T-helper 17 cell (primary cell): Measurements from ENCODE around the gene PFN1. TPM values are rescaled to one million over a fixed set of nuclear protein-coding genes. Genes with fewer than 3 reads are reported as not detected.

Experiments
- ATAC-seq: fragments of 150-1000 bp; cut with Tn5 transposase; 2 replicates; pipeline ENCODE4 v1.10.0; 2021; ENCODE audit warnings: mild to moderate bottlenecking, moderate library complexity
- DNase-seq, 3 donors: peaks; one replicate each; pipeline versions ENCODE4 v3.0.0 to v3.0.0-alpha.2; 2020 to 2021
- H3K9me3 ChIP-seq: one replicate; pipeline ENCODE4 v1.7.0; 2013; ENCODE audit warnings: low read length, mild to moderate bottlenecking; ENCODE audit not compliant: control insufficient read depth, poor library complexity, severe bottlenecking
- H3K27ac Mint-ChIP-seq: one replicate; pipeline ENCODE4 v1.8.0; 2022; ENCODE audit warnings: mild to moderate bottlenecking, moderate library complexity, mixed read lengths
- H3K27me3 Mint-ChIP-seq: one replicate; pipeline ENCODE4 v1.8.0; 2022; ENCODE audit warnings: mixed read lengths
- H3K36me3 Mint-ChIP-seq: one replicate; pipeline ENCODE4 v1.8.0; 2022; ENCODE audit warnings: low read depth, mixed read lengths
- H3K4me1 Mint-ChIP-seq: one replicate; pipeline ENCODE4 v1.8.0; 2022; ENCODE audit warnings: mild to moderate bottlenecking, mixed read lengths
- H3K4me3 Mint-ChIP-seq: one replicate; pipeline ENCODE4 v1.8.0; 2022; ENCODE audit warnings: mild to moderate bottlenecking, moderate library complexity, mixed read lengths
- total RNA-seq, 4 donors: library from RNA in 2 of 4; stranded (reverse) in 2 of 4; gene quantifications; one replicate each; pipeline ENCODE4 v1.2.3 and lab custom pipeline; 2022 to 2026

PFN1 gene
- total RNA-seq, 2 donors from 2014 or later, result 686 to 710 TPM

DNA sequence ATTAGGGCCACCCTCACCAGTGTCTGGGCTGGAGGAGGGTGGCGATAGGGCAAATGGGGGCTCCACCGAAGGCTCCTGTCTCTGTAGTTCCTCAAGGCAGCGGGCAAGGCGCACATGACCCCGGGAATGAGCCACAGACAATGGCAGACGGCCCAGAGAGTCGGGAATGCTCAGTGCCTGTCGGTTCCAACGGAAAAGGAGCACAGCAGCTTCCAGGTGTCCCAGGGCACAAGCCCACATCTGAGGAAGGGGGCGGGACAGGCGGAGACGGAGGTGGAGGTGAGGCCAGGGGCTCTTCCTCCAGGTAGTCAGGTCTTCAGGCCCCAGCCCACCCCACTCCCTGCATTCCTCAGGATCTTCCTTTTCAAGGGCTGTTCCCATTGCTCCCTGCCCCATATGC lies 24.4 kb upstream of the PFN1 start:
- H3K27ac Mint-ChIP-seq, result no peak overlapping the region

DNA sequence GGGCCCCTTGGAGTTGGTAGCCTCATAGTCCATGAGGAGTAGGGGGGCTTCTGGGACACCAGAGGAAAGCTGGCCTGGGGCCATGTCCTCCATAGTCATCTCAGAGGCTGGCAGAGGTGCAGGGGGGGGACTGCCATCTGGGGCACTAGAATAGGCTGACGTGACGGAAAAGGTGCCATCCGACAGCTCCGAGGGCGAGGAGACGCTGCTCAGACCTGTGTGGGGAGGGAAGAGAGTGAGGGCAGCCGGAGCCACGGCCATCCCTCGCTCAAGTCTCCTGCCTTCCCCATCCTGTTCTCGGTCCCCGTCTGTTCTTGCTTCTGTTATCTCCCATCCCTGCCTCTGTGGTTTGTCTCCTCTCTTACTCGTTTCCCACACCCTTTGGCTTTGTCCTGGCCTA lies 24.0 kb upstream of the PFN1 start:
- H3K27me3 Mint-ChIP-seq, result no peaks in the 10 kb centered on the region
- no peak overlapping the region for H3K27ac Mint-ChIP-seq
- H3K4me1 Mint-ChIP-seq, result peaks cover 18% of the 10 kb centered on the region
- H3K4me3 Mint-ChIP-seq, result no peak overlapping the region
- peaks cover 14% of the 10 kb centered on the region for H3K36me3 Mint-ChIP-seq
- H3K9me3 ChIP-seq, result no peaks in the 10 kb centered on the region
- DNase-seq (no peak), ATAC-seq (no peak)

More for the DNA sequence above, 24.4 kb upstream of the PFN1 start:
- no peak for DNase-seq
- no peak for ATAC-seq
- H3K27me3 Mint-ChIP-seq, result no peaks in the 10 kb centered on the region
- H3K4me3 Mint-ChIP-seq, result no peak overlapping the region
- no peaks in the 10 kb centered on the region for H3K9me3 ChIP-seq
- H3K4me1 Mint-ChIP-seq, result peaks cover 18% of the 10 kb centered on the region
- H3K36me3 Mint-ChIP-seq, result peaks cover 14% of the 10 kb centered on the region

DNA sequence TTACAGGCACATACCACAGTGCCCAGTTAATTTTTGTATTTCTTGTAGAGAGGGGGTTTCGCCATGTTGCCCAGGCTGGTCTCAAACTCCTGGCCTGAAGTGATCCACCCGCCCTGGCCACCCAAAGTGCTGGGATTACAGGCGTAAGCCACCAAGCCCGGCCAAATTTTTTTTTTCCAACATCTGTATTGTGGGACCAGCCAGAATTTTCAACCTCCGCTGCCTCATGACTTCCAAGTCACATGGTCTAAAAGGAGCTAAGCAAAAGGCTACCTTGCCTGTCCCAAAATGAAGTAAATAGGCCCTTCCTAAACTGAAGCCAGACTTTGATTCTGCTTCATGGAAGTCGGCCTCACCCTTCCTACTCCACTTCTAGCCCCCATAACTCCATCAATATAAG lies 23.5 kb upstream of the PFN1 start:
- no peak overlapping the region for H3K27ac Mint-ChIP-seq
- H3K27me3 Mint-ChIP-seq, result no peaks in the 10 kb centered on the region
- DNase-seq, result no peak
- no peak overlapping the region for H3K4me3 Mint-ChIP-seq
- ATAC-seq, result no peak
- H3K4me1 Mint-ChIP-seq, result peaks cover 18% of the 10 kb centered on the region
- H3K36me3 Mint-ChIP-seq, result peaks cover 14% of the 10 kb centered on the region
- no peaks in the 10 kb centered on the region for H3K9me3 ChIP-seq

DNA sequence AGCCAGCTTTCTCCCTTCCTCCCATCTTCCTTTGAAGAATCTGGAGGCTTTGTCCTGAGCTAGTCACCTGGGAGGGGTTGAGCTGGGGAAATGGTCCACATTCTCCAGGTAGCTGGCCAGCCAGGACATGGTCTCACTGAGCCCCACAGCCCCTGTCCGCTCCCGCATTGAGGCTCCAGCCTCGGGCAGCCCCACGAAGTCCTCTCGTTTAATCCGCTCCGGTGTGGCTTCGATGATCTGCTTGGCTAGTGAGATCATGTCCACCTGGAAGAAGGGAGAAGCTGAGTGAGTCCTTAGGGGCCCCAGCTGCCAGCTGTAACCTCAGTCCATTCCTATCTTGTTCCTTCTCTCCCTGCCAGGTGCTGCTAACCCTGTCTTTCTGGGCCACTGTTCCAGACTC lies 21.9 kb upstream of the PFN1 start:
- ATAC-seq, result no peak
- Mint-ChIP-seq H3K27ac (no peak overlapping the region), H3K36me3 (peaks cover 9% of the 10 kb centered on the region), H3K4me1 (peaks cover 21% of the 10 kb centered on the region), H3K27me3 (no peaks in the 10 kb centered on the region), H3K4me3 (no peak overlapping the region)
- H3K9me3 ChIP-seq, result no peaks in the 10 kb centered on the region
- no peak for DNase-seq

DNA sequence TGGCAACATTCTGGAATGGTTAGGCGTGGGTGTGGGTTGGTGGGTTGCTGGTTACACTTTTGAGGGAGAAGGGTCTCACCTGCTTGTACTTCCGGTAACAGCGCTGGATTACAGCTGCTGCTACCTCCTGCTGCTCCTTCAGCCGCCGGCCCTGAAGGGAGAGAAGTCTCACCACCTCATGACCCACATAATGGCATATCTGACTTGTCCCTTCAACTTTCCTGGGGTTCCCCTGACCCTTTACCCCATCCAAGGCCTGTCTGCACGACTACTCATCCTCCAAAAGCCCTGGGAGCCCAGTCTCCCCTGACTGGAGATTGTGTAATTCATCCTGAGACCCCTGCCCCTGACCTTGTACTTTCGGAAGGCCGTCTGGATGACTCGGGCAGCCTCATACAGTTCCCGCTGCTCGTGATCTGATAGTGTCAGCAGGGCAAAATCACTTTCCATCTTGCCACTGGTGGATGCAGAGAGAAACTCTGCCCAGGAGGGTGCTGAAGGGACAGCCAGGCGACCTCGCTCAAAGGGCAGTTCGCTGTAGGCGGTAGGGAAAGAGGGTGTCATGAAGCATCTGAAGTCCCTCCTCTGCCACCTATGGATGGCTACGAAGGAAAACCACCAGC lies 21.3 kb upstream of the PFN1 start:
- peaks cover 17% of the 10 kb centered on the region for H3K4me1 Mint-ChIP-seq
- no peak overlapping the region for H3K4me3 Mint-ChIP-seq
- no peak for DNase-seq
- ATAC-seq, result no peak
- H3K36me3 Mint-ChIP-seq, result peaks cover 5% of the 10 kb centered on the region
- H3K27ac Mint-ChIP-seq, result no peak overlapping the region
- no peaks in the 10 kb centered on the region for H3K9me3 ChIP-seq
- no peaks in the 10 kb centered on the region for H3K27me3 Mint-ChIP-seq

DNA sequence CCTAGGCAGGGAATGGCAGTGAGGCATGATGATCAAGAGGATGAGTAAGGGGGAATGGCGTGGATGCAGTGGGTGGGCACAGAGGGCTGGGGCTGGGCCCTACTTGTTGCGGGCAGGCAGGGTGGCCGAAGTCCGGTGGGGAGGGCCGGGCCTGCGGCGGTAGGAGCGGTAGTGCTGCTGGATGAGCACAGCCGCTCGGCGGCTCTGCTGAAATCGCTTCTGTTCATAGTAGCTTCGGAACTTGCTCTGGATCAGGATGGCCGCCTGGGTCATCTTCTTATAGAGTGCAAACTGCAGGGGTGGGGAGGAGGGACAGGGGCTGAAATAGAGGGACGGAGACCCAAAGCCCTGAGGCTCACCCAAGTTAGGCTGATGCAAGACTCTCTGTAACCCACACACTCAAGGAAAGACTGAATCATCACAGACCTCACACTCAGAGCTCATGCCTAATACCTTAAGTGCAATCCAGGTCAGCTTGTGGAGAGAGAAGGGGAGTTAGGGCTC lies 20.8 kb upstream of the PFN1 start:
- H3K27ac Mint-ChIP-seq, result no peak overlapping the region
- H3K9me3 ChIP-seq, result no peaks in the 10 kb centered on the region
- no peaks in the 10 kb centered on the region for H3K27me3 Mint-ChIP-seq
- ATAC-seq, result no peak
- no peak overlapping the region for H3K4me3 Mint-ChIP-seq
- peaks cover 5% of the 10 kb centered on the region for H3K36me3 Mint-ChIP-seq
- H3K4me1 Mint-ChIP-seq, result peaks cover 18% of the 10 kb centered on the region
- no peak for DNase-seq

DNA sequence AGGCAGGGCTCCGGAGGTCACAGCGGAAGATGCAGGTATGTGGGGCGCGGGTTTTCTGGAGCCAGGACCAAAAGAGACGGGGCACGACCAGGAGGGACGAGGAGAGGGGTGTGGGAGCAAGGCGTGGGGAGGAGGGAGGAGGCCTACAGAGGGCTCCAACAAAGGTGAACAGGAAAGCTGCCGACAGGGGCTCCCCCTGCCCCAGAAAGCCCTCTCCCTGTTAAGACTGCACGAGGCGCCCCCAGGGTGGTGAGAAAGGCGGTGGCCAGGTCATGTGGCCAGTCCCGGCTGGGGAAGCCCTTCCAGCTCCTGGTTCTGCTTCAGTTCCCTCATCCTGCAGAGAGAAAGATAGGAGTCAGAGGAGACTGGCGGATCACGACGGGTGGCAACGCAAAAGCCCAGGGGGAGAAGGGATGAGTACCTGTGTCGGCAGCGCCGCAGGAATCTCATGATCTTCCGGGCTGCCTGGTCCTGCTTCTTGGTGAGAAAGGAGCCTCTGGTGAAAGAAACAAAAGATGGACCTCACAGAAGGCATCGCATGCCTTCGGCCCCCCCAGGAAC lies 20.2 kb upstream of the PFN1 start:
- no peaks in the 10 kb centered on the region for H3K9me3 ChIP-seq
- H3K27ac Mint-ChIP-seq, result no peak overlapping the region
- peaks cover 5% of the 10 kb centered on the region for H3K36me3 Mint-ChIP-seq
- no peaks in the 10 kb centered on the region for H3K27me3 Mint-ChIP-seq
- DNase-seq (no peak), ATAC-seq (no peak)
- H3K4me1 Mint-ChIP-seq, result peaks cover 17% of the 10 kb centered on the region
- H3K4me3 Mint-ChIP-seq, result no peak overlapping the region

DNA sequence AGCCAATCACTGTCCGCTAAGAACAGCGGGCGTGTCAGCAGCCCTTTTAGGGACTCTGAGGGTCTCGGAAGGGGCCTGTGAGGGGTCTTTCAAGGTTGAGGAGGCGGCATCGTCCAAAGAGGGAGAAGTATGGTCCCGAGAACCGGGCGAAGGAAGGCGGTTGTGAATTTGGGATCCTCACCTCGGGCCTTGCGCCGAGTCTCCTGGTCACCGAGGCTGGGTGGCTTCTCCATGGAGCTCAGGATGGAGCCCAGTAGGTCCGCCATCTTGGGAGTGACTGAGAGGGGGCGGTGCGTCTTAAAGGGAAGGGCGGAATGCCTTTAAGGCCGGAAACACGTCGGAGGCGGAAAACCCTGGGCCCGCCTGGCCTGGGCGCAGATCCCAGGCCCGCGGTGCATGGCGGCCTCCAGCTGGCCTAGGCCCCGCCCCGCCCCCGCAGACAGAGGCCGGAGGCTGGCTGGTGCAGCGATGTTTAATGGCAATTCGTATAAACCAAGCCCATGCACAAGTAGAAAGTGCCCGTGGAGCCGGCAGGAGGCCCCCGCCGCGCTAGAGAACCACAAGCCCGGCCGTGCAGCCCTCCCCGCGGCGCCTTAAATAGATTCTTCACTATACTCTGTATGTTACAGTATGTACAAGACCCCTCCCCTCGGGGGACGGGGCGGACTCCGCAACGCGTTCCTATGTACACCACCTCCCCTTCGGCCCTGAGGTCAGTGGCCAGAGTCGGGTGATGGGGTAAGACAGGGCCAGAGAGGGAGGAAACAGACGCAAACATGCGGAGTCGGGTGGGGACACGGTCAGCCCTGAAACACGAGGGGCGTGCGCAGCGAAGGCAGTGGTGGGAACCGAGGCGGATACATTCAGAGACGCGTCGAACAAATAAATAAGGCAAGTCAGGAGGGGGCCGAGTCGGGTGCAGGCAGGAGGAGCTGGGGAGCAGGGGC lies 19.5 kb upstream of the PFN1 start, which contains the start of gene SPAG7:
Gene SPAG7, minus strand, starts transcription at position 279 of the 947 bp plus-strand sequence. Its CDS starts 13 bp downstream, at position 266.
- ATAC-seq, result peak; percentile 74
- no peak within 1 kb of the TSS for H3K27ac Mint-ChIP-seq
- peaks cover 3% of the 10 kb centered on the region for H3K36me3 Mint-ChIP-seq
- H3K4me1 Mint-ChIP-seq, result peaks cover 17% of the 10 kb centered on the region
- H3K27me3 Mint-ChIP-seq, result no peaks in the 10 kb centered on the region
- DNase-seq, result peak; percentile 86 to 89 (median 89)
- H3K4me3 Mint-ChIP-seq, result no peak within 1 kb of the TSS
- no peaks in the 10 kb centered on the region for H3K9me3 ChIP-seq

DNA sequence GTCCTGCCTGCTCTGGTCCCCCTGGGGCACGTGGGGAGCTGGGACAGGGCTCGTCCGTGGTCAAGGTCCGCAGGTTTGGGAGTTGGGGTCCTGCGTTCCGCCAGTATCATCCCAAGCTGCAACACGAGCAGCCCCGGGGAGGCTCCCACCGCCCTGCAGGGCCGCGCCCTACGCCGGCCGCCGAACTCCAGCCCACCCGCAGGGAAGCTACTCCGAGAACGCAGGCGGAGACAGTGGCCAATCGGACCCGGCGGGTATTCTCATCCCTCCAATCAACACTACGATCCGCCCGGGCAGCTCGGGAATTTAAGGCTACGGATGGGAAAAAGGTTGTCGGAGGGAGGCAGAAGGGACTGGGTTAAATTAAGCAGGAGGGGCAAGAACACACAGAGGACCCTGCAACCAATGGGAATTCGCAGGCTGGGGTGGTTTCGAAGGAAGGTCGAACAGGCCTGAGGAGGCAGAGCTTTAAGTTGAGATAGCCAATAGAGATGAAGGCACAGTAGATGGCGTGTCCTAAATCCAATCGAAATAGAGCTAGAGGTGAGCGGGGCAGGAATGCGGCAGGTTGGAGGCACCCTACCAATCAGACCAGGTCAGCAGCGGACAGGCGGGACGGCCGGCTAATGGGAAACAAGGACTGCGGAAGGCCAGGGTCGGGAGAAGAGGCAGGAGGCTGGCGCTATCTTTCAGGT lies 18.7 kb upstream of the PFN1 start:
- H3K9me3 ChIP-seq, result no peaks in the 10 kb centered on the region
- H3K27me3 Mint-ChIP-seq, result no peaks in the 10 kb centered on the region
- ATAC-seq (peak; percentile 87), DNase-seq (peak; percentile 77 to 89 (median 78))
- no peak overlapping the region for H3K27ac Mint-ChIP-seq
- peaks cover 3% of the 10 kb centered on the region for H3K36me3 Mint-ChIP-seq
- H3K4me3 Mint-ChIP-seq, result no peak overlapping the region
- H3K4me1 Mint-ChIP-seq, result peaks cover 17% of the 10 kb centered on the region

DNA sequence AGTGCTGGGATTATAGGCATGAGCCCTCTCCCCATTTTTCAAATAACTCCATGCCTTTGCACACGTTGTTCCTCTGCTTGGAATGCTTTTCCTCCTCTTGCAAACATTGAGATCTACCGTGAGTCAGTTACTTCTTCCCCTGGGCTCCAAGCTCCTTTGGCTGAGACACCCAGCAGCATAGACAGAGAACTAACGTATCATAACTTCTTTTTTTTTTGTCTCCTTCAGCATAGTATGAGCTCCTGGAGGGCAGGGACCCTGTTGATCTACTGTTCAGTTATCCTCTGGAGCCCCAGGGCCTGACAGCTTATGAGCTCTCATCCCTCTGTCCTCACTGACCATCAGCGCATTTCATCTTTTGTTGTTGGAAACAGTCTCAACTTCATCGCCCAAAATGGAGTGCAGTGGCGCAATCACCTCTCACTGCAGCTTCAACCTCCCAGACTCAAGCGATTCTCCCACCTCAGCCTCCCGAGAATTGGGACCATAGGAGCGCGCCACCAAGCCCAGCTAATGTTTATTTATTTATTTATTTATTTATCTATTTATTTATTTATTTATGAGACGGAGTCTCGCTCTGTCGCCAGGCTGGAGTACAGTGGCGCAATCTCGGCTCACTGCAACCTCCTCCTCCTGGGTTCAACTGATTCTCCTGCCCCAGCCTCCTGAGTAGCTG lies 17.1 kb upstream of the PFN1 start:
- H3K27ac Mint-ChIP-seq, result peak overlapping the region; percentile 14
- H3K9me3 ChIP-seq, result no peaks in the 10 kb centered on the region
- H3K36me3 Mint-ChIP-seq, result peaks cover 2% of the 10 kb centered on the region
- H3K4me1 Mint-ChIP-seq, result peaks cover 9% of the 10 kb centered on the region
- DNase-seq (no peak), ATAC-seq (no peak)
- H3K4me3 Mint-ChIP-seq, result no peak overlapping the region
- H3K27me3 Mint-ChIP-seq, result no peaks in the 10 kb centered on the region

DNA sequence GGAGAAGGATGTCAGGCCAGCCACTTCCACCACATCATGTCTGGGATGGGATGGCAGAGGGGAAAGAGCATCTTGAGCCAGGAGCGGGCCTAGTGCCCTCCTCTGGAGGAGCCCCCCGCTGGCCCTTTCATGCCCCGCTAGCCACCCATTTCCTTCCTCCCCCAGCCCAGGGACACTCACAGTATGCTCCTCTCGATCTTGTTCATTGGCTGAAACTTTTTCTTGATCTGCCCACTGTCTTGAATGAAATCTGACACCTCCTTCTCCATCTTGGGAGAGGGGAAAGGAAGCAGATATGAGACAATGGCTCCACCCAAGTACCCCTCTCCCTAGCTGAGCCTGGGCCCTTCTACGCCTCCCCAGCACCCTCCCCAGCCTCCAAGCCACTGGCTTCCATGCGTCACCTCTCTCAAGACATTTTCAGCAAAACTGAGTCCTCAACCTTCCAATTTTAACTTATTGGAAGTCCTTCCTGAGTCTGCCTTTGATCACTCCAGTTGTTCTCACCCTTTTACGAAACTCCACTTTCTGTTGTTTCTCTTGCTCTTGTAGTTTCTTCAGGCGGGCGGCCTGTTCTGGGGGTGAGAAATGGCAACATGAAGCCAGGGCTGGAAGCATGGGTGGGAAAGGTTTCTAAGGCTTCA lies 12.1 kb upstream of the PFN1 start:
- no peak overlapping the region for H3K4me3 Mint-ChIP-seq
- DNase-seq (no peak), ATAC-seq (no peak)
- peak overlapping the region; percentile 78 for H3K27ac Mint-ChIP-seq
- no peaks in the 10 kb centered on the region for H3K9me3 ChIP-seq
- peaks cover 2% of the 10 kb centered on the region for H3K36me3 Mint-ChIP-seq
- H3K4me1 Mint-ChIP-seq, result peaks cover 8% of the 10 kb centered on the region
- H3K27me3 Mint-ChIP-seq, result no peaks in the 10 kb centered on the region
